ENCODE results near the gene ROR1.

- TF ChIP-seq TAF1 (IDR thresholded peaks at IDR 0.05; ENCODE audit: borderline replicate concordance, insufficient read depth, low read length), result no peak
- no peak for TF ChIP-seq POLR2AphosphoS5 (IDR thresholded peaks at IDR 0.05; ENCODE audit: low read depth, low read length)
- no peak for TF ChIP-seq REST (IDR thresholded peaks at IDR 0.05; ENCODE audit: insufficient read depth in 1 of 2, low read depth in 2 of 2, low read length in 2 of 2)
- no peak for TF ChIP-seq FOXP2 (optimal IDR thresholded peaks at IDR 0.05; ENCODE audit: borderline replicate concordance, extremely low read depth, extremely low read length, insufficient read depth)
- no peak for TF ChIP-seq SIN3A (IDR thresholded peaks at IDR 0.05; ENCODE audit: borderline replicate concordance, insufficient read depth, low read length)
These were observed 307.2 kb downstream of the ROR1 start for GRCh38 chr1:64080941-64081562.
